SJCRH30 (cell line): ENCODE results near the gene SLC2A13. TPM values are rescaled to one million over a fixed set of nuclear protein-coding genes. Genes with fewer than 3 reads are reported as not detected.

Source experiments
- total RNA-seq: library from RNA; depleted of rRNA; stranded (reverse); fragments of >200 nt; shearing (Covaris generic); gene quantifications from 2 replicates; pipeline ENCODE4 v1.2.3, GENCODE V29; 2014; rRNA removed

The SLC2A13 gene
- total RNA-seq, 1 experiment from 2014 or later = 11.1 TPM

Other genes starting within 250 kb of the SLC2A13 start
- gene LRRK2, start 118.9 kb upstream of the SLC2A13 start, total RNA-seq = 0.04 TPM in 1 of 2 replicates, not detected in the other